SU-DHL-6 (cell line): ENCODE results near the gene CDNF.

ENCODE experiments used
- H2AFZ ChIP-seq: fragments of 200-600 bp; sonication (generic); 2 replicates; pipeline ENCODE4 v1.6.1; 2014; ENCODE audit warnings: low read depth, mild to moderate bottlenecking, moderate library complexity, mixed read lengths, antibody characterized with exemption, low read length; ENCODE audit not compliant: severe bottlenecking
- H3F3A ChIP-seq: fragments of 200-600 bp; shearing (Covaris generic); 2 replicates; pipeline ENCODE4 v1.6.0; 2016; ENCODE audit warnings: antibody characterized with exemption, mild to moderate bottlenecking; ENCODE audit not compliant: insufficient read depth
- H3K27ac ChIP-seq: fragments of 200-600 bp; sonication (generic); 2 replicates; pipeline ENCODE4 v1.5.1; 2016; ENCODE audit warnings: low read depth, mild to moderate bottlenecking, low read length, moderate library complexity, mixed read lengths
- H3K27me3 ChIP-seq: fragments of 200-600 bp; sonication (generic), shearing (Covaris generic); 2 replicates; pipeline ENCODE4 v1.6.0; 2014; ENCODE audit warnings: mild to moderate bottlenecking, low read length
- H3K36me3 ChIP-seq: fragments of 200-600 bp; sonication (generic); 2 replicates; pipeline ENCODE4 v1.6.1; 2014; ENCODE audit warnings: mild to moderate bottlenecking, low read length, mixed read lengths
- H3K4me2 ChIP-seq: fragments of 300-600, 200-600 bp; shearing (Covaris generic), sonication (generic); 2 replicates; pipeline ENCODE4 v1.6.0; 2014; ENCODE audit warnings: low read length, low read depth, mild to moderate bottlenecking; ENCODE audit not compliant: poor library complexity, severe bottlenecking
- H3K4me3 ChIP-seq: fragments of 200-600 bp; sonication (generic); 2 replicates; pipeline ENCODE4 v1.5.1; 2014; ENCODE audit warnings: antibody characterized with exemption, low read length, mild to moderate bottlenecking, mixed read lengths; ENCODE audit not compliant: insufficient read depth, poor library complexity, severe bottlenecking
- H3K79me2 ChIP-seq: fragments of 200-600 bp; sonication (generic); 2 replicates; pipeline ENCODE4 v1.6.1; 2014; ENCODE audit warnings: mild to moderate bottlenecking, low read length, moderate library complexity; ENCODE audit not compliant: insufficient read depth
- H3K9ac ChIP-seq: fragments of 200-600 bp; sonication (generic); 2 replicates; pipeline ENCODE4 v1.7.0; 2014; ENCODE audit warnings: mild to moderate bottlenecking, low read length
- H3K9me2 ChIP-seq: fragments of 200-600 bp; sonication (generic); replicated peaks from 2 replicates; pipeline ENCODE4 v1.6.1; 2014; ENCODE audit warnings: low read length; ENCODE audit not compliant: insufficient read depth
- H3K9me3 ChIP-seq: fragments of 200-600 bp; sonication (generic); 2 replicates; pipeline ENCODE4 v1.6.1; 2014; ENCODE audit warnings: low read length, mixed read lengths; ENCODE audit not compliant: insufficient read depth
- H4K20me1 ChIP-seq: fragments of 200-600 bp; sonication (generic); 2 replicates; pipeline ENCODE4 v1.6.1; 2014; ENCODE audit warnings: low read depth, mild to moderate bottlenecking, antibody characterized with exemption, low read length, moderate library complexity, mixed read lengths
- CTCF ChIP-seq: fragments of 200-600 bp; sonication (generic); IDR thresholded peaks from one replicate; pipeline ENCODE4 v1.5.1; 2017; ENCODE audit warnings: antibody characterized with exemption, mild to moderate bottlenecking, low read length, moderate library complexity; ENCODE audit not compliant: insufficient read depth, poor library complexity, severe bottlenecking
- EZH2phosphoT487 ChIP-seq: fragments of 200-600 bp; sonication (generic), shearing (Covaris generic); conservative IDR thresholded peaks from 2 replicates; pipeline ENCODE4 v1.6.1; 2018; ENCODE audit warnings: mild to moderate bottlenecking, antibody characterized with exemption, low read length, moderate library complexity, mixed read lengths

CDNF gene

GRCh38 chr10:14837757-14838581, at the start of gene CDNF, which contains the start of the genes HSPA14 and MSANTD7:
CDNF (minus strand) TSS chr10:14838037; CDS start chr10:14837946, 91 bp downstream.
HSPA14 (plus strand) TSS chr10:14838306; CDS start chr10:14838403, 97 bp downstream.
MSANTD7 (plus strand) TSS chr10:14838306; CDS start chr10:14842285, 3,979 bp downstream.
- Histone ChIP-seq H3K27ac (peak within 1 kb of the TSS; percentile 51), H2AFZ (peak within 1 kb of the TSS; percentile 91), H3K9me2 (no peaks in the 10 kb centered on the region), H3K9me3 (no peaks in the 10 kb centered on the region), H3K79me2 (peaks cover 33% of the 10 kb centered on the region), H3F3A (no peaks in the 10 kb centered on the region), H3K36me3 (peaks cover 22% of the 10 kb centered on the region), H3K4me3 (peak within 1 kb of the TSS; percentile 80), H3K4me2 (peak within 1 kb of the TSS; percentile 83), H3K9ac (peak within 1 kb of the TSS; percentile 95), H4K20me1 (peaks cover 2% of the 10 kb centered on the region; the same call in 1 of the 2 replicates), H3K27me3 (no peaks in the 10 kb centered on the region)
- TF ChIP-seq EZH2phosphoT487 (no peak), CTCF (no peak)

- TF ChIP-seq EZH2phosphoT487 (no peak), CTCF (no peak)
- H3K9ac ChIP-seq, result no peak overlapping the region
These were observed 46.2 kb upstream of the CDNF start for GRCh38 chr10:14884082-14884481.

GRCh38 chr10:14880229-14880628, 42.4 kb upstream of the CDNF start:
- Histone ChIP-seq H3K79me2 (peaks cover 89% of the 10 kb centered on the region), H3K4me3 (peak overlapping the region; percentile 79), H3K36me3 (peaks cover 20% of the 10 kb centered on the region), H3K27me3 (no peaks in the 10 kb centered on the region), H3F3A (peaks cover 9% of the 10 kb centered on the region), H3K9me3 (no peaks in the 10 kb centered on the region), H3K4me2 (peak overlapping the region; percentile 93), H3K27ac (peak overlapping the region; percentile 63; the same call in 1 of the 2 replicates), H3K9me2 (no peaks in the 10 kb centered on the region), H4K20me1 (no peaks in the 10 kb centered on the region), H3K9ac (peak overlapping the region; percentile 98), H2AFZ (no peak overlapping the region)
- TF ChIP-seq CTCF, result no peak
- no peak for TF ChIP-seq EZH2phosphoT487

More at GRCh38 chr10:14884082-14884481, 46.2 kb upstream of the CDNF start:
- H3K79me2 ChIP-seq, result peaks cover 99% of the 10 kb centered on the region
- no peak overlapping the region for H3K4me2 ChIP-seq
- H3K9me3 ChIP-seq, result no peaks in the 10 kb centered on the region
- no peak overlapping the region for H3K27ac ChIP-seq
- H3K27me3 ChIP-seq, result no peaks in the 10 kb centered on the region
- H3K9me2 ChIP-seq, result no peaks in the 10 kb centered on the region
- peaks cover 20% of the 10 kb centered on the region for H3K36me3 ChIP-seq
- H3F3A ChIP-seq, result peaks cover 9% of the 10 kb centered on the region
- no peak overlapping the region for H2AFZ ChIP-seq
- no peak overlapping the region for H3K4me3 ChIP-seq
- no peaks in the 10 kb centered on the region; the same call in 1 of the 2 replicates for H4K20me1 ChIP-seq
